ENCODE data around the gene SENP7. TPM values are rescaled to one million over a fixed set of nuclear protein-coding genes. Genes with fewer than 3 reads are reported as not detected.
"Not testable (repeated sequence)": the region's sequence is repeated elsewhere in the genome, so short reads cannot be mapped to it uniquely, and the experiment has no call there.

The SENP7 gene
- polyA plus RNA-seq, 3 donors, result 1.6 to 12.4 (median 3.8) TPM

- TF ChIP-seq CTCF (IDR thresholded peaks at IDR 0.05), result no peak
Measured at GRCh38 chr3:101454629-101455028, 58.4 kb downstream of the SENP7 start.

GRCh38 chr3:101453961-101454360 is 59.1 kb downstream of the SENP7 start:
- no peak overlapping the region for H3K4me3 ChIP-seq (replicated peaks in 1 of 3; ENCODE audit: low read depth in 2 of 3, low read length in 3 of 3)
- no peaks in the 10 kb centered on the region for H3K79me2 ChIP-seq (ENCODE audit: insufficient read depth, low read length)
- no peak for TF ChIP-seq CTCF (IDR thresholded peaks at IDR 0.05)
- H3K9ac ChIP-seq (ENCODE audit: insufficient read depth, low read length, poor library complexity, severe bottlenecking), result no peak overlapping the region
- Mint-ChIP-seq H3K4me1 (no peaks in the 10 kb centered on the region), H3K4me3 (no peak overlapping the region), H3K36me3 (peaks cover 37 to 38% of the 10 kb centered on the region in 2 donors), H3K27me3 (ENCODE audit: low read depth in 3 of 3) (no peaks in the 10 kb centered on the region), H3K27ac (no peak overlapping the region), H3K9me3 (peaks cover 3 to 9% (median 6%) of the 10 kb centered on the region in 7 donors)
- H3K36me3 ChIP-seq (replicated peaks in 1 of 2; ENCODE audit: control insufficient read depth in 1 of 2, insufficient read depth in 2 of 2, low read length in 2 of 2), result peaks cover 11 to 30% of the 10 kb centered on the region in 2 donors
- intact Hi-C loops (cut with micrococcal nuclease), result no loop called here
- H4K20me1 ChIP-seq (ENCODE audit: insufficient read depth, low read length), result no peaks in the 10 kb centered on the region
- DNase-seq, result no peak
- H3K9me3 ChIP-seq (replicated peaks in 1 of 2; ENCODE audit: control insufficient read depth in 1 of 2, insufficient read depth in 1 of 2, low read length in 2 of 2), result no peaks in the 10 kb centered on the region
- no peaks in the 10 kb centered on the region for H3K4me1 ChIP-seq (ENCODE audit: control insufficient read depth in 1 of 2, insufficient read depth in 2 of 2, low read length in 2 of 2)
- no peak overlapping the region for H3K4me2 ChIP-seq (replicated peaks; ENCODE audit: extremely low read depth, low read length, poor library complexity, severe bottlenecking)
- H3K27ac ChIP-seq (ENCODE audit: low read depth in 1 of 2, low read length in 2 of 2), result no peak overlapping the region
- WGBS (ENCODE audit: insufficient coverage), result no CpG with 5 or more reads among the region's 3 CpGs
- no peaks in the 10 kb centered on the region for H3K27me3 ChIP-seq (ENCODE audit: control insufficient read depth in 2 of 2, insufficient read depth in 2 of 2, low read length in 2 of 2)
- no peak overlapping the region for H2AFZ ChIP-seq (ENCODE audit: insufficient read depth, low read depth, low read length, poor library complexity, severe bottlenecking)

More at GRCh38 chr3:101454629-101455028, 58.4 kb downstream of the SENP7 start:
- no peak overlapping the region for H3K4me3 Mint-ChIP-seq
- no peaks in the 10 kb centered on the region for H4K20me1 ChIP-seq (ENCODE audit: insufficient read depth, low read length)
- H3K4me1 ChIP-seq (ENCODE audit: control insufficient read depth in 1 of 2, insufficient read depth in 2 of 2, low read length in 2 of 2), result no peaks in the 10 kb centered on the region
- H3K4me2 ChIP-seq (replicated peaks; ENCODE audit: extremely low read depth, low read length, poor library complexity, severe bottlenecking), result no peak overlapping the region
- H3K4me3 ChIP-seq (replicated peaks in 1 of 3; ENCODE audit: low read depth in 2 of 3, low read length in 3 of 3), result no peak overlapping the region
- H3K4me1 Mint-ChIP-seq, result no peaks in the 10 kb centered on the region
- H3K36me3 Mint-ChIP-seq, result peaks cover 34 to 36% of the 10 kb centered on the region in 2 donors
- no peak overlapping the region for H3K27ac ChIP-seq (ENCODE audit: low read depth in 1 of 2, low read length in 2 of 2)
- no peak overlapping the region for H2AFZ ChIP-seq (ENCODE audit: insufficient read depth, low read depth, low read length, poor library complexity, severe bottlenecking)
- no peaks in the 10 kb centered on the region for H3K79me2 ChIP-seq (ENCODE audit: insufficient read depth, low read length)
- H3K9me3 ChIP-seq (replicated peaks in 1 of 2; ENCODE audit: control insufficient read depth in 1 of 2, insufficient read depth in 1 of 2, low read length in 2 of 2), result no peaks in the 10 kb centered on the region
- intact Hi-C loops (cut with micrococcal nuclease), result no loop called here
- H3K9me3 Mint-ChIP-seq, result peaks cover 0 to 9% (median 3%) of the 10 kb centered on the region in 7 donors
- no peak overlapping the region for H3K9ac ChIP-seq (ENCODE audit: insufficient read depth, low read length, poor library complexity, severe bottlenecking)
- H3K27me3 ChIP-seq (ENCODE audit: control insufficient read depth in 2 of 2, insufficient read depth in 2 of 2, low read length in 2 of 2), result no peaks in the 10 kb centered on the region
- H3K27ac Mint-ChIP-seq, result no peak overlapping the region
- no peaks in the 10 kb centered on the region for H3K27me3 Mint-ChIP-seq (ENCODE audit: low read depth in 3 of 3)
- no peak for DNase-seq
- H3K36me3 ChIP-seq (replicated peaks in 1 of 2; ENCODE audit: control insufficient read depth in 1 of 2, insufficient read depth in 2 of 2, low read length in 2 of 2), result peaks cover 13 to 32% of the 10 kb centered on the region in 2 donors

GRCh38 chr3:101438641-101439040 is 74.4 kb downstream of the SENP7 start:
- H3K4me1 ChIP-seq (ENCODE audit: control insufficient read depth in 1 of 2, insufficient read depth in 2 of 2, low read length in 2 of 2); H3K36me3 ChIP-seq (replicated peaks in 1 of 2; ENCODE audit: control insufficient read depth in 1 of 2, insufficient read depth in 2 of 2, low read length in 2 of 2); H3K27ac Mint-ChIP-seq; H3K27ac ChIP-seq (ENCODE audit: low read depth in 1 of 2, low read length in 2 of 2); DNase-seq; intact Hi-C loops (cut with micrococcal nuclease); H3K4me3 Mint-ChIP-seq; H3K27me3 Mint-ChIP-seq (ENCODE audit: low read depth in 3 of 3); H3K4me2 ChIP-seq (replicated peaks; ENCODE audit: extremely low read depth, low read length, poor library complexity, severe bottlenecking); H3K27me3 ChIP-seq (ENCODE audit: control insufficient read depth in 2 of 2, insufficient read depth in 2 of 2, low read length in 2 of 2); H4K20me1 ChIP-seq (ENCODE audit: insufficient read depth, low read length); H3K4me3 ChIP-seq (replicated peaks in 1 of 3; ENCODE audit: low read depth in 2 of 3, low read length in 3 of 3); H3K9ac ChIP-seq (ENCODE audit: insufficient read depth, low read length, poor library complexity, severe bottlenecking); H3K4me1 Mint-ChIP-seq; H3K79me2 ChIP-seq (ENCODE audit: insufficient read depth, low read length); H2AFZ ChIP-seq (ENCODE audit: insufficient read depth, low read depth, low read length, poor library complexity, severe bottlenecking): not testable (repeated sequence)
- 100% methylated on average over 2 of the region's 23 CpGs for WGBS (ENCODE audit: insufficient coverage)
- peaks cover 18 to 25% of the 10 kb centered on the region in 2 donors for H3K9me3 ChIP-seq (replicated peaks in 1 of 2; ENCODE audit: control insufficient read depth in 1 of 2, insufficient read depth in 1 of 2, low read length in 2 of 2)
- Mint-ChIP-seq H3K9me3 (peaks cover 16 to 31% (median 23%) of the 10 kb centered on the region in 7 donors), H3K36me3 (peaks cover 15 to 20% of the 10 kb centered on the region in 2 donors)

All from CD14-positive monocyte (primary cell).